ENCODE data around the gene CPLX4. TPM values are rescaled to one million over a fixed set of nuclear protein-coding genes. Genes with fewer than 3 reads are reported as not detected.

Gene CPLX4
- polyA plus RNA-seq, 1 experiment: not detected

DNA sequence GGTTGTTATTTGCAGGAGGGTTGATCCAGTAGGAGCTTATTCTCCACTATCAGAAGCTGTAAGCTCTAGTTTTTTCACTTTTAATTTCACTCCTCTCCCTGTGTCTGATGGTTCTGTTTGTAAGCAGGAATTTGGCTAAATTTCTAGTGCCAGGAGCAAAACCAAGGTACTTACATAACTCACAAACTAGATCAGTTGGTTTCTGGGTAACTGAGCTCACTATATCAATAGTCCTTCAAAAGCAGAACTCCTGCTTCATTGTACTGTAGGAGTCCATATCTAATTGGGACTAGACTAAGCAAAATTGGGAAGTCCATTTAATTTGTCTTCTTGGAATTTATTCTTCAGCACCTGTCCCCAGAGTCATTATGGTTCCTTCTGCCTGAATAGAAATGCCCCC lies 25.1 kb downstream of the CPLX4 start:
- POLR2A ChIA-PET: no interaction called here
- H3K4me3 ChIP-seq (ENCODE audit: low read depth, low read length): no peak overlapping the region
- H3K9me3 ChIP-seq (ENCODE audit: control insufficient read depth, insufficient read depth, low read length): no peaks in the 10 kb centered on the region
- DNase-seq (ENCODE audit: low read depth, low spot score): no peak
- CTCF ChIA-PET: interaction anchor here (0.7 to 1.2 kb wide), 3 partner anchors 15 to 45 kb away, joined by 3 to 5 read pairs (median 3); no protein-coding TSS in a partner anchor
- peaks cover 36% of the 10 kb centered on the region for H3K27me3 ChIP-seq (ENCODE audit: control insufficient read depth, insufficient read depth, low read length)
- no peak overlapping the region for H3K27ac ChIP-seq (ENCODE audit: low read depth, low read length)
- TF ChIP-seq, protein P1, sequence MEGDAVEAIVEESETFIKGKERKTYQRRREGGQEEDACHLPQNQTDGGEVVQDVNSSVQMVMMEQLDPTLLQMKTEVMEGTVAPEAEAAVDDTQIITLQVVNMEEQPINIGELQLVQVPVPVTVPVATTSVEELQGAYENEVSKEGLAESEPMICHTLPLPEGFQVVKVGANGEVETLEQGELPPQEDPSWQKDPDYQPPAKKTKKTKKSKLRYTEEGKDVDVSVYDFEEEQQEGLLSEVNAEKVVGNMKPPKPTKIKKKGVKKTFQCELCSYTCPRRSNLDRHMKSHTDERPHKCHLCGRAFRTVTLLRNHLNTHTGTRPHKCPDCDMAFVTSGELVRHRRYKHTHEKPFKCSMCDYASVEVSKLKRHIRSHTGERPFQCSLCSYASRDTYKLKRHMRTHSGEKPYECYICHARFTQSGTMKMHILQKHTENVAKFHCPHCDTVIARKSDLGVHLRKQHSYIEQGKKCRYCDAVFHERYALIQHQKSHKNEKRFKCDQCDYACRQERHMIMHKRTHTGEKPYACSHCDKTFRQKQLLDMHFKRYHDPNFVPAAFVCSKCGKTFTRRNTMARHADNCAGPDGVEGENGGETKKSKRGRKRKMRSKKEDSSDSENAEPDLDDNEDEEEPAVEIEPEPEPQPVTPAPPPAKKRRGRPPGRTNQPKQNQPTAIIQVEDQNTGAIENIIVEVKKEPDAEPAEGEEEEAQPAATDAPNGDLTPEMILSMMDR (IDR thresholded peaks at IDR 0.05; ENCODE audit: low read depth, low read length): no peak

DNA sequence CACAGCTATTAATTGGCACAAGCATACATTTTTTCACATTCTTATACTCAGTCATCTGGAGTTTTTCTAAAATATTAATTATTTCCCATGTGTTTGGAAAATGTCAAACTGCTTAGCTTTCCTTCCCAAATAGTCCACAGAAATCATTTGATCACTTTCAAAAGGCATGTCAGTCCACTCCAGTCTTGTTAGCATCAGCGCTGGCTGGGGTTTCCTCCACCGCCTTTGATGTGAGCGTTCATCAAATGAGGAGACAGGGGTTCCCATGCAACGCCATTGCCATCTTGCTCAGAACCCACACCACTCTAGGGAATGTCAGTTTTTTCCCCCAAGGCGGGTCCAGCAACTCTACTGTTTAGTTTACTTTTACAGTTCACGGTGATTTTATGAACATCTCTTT lies 32.1 kb downstream of the CPLX4 start:
- TF ChIP-seq, protein P1 (IDR thresholded peaks at IDR 0.05; ENCODE audit: low read depth, low read length): no peak
- Histone ChIP-seq H3K27ac (ENCODE audit: low read depth, low read length) (no peak overlapping the region), H3K27me3 (ENCODE audit: control insufficient read depth, insufficient read depth, low read length) (peaks cover 53% of the 10 kb centered on the region), H3K4me3 (ENCODE audit: low read depth, low read length) (no peak overlapping the region), H3K9me3 (ENCODE audit: control insufficient read depth, insufficient read depth, low read length) (no peaks in the 10 kb centered on the region)
- ChIA-PET POLR2A (no interaction called here), CTCF (interaction anchor here (1.0 to 1.7 kb wide), 3 partner anchors 22 to 116 kb away, joined by 4 to 7 read pairs (median 7); no protein-coding TSS in a partner anchor)
- no peak for DNase-seq (ENCODE audit: low read depth, low spot score)

DNA sequence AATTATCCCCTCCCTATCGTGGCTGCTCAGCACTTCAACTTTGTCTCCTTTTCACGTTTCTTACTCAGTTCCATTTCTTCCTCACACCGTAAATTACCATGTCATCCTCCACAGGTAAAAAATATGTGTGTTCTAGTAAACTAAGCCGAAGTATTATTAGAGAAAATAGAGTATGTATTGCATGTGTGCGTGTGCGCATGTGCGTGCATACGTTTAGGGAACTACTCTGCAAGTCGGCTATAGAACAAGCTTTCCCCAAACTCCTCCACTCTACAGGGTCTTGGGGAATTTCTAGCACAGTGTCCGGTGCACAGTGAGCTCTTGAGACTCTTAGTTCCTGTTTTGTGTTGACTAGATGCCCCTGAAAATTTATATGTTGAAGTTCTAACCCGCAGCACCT lies 36.1 kb downstream of the CPLX4 start:
- TF ChIP-seq, protein P1 (IDR thresholded peaks at IDR 0.05; ENCODE audit: low read depth, low read length): no peak
- ChIA-PET CTCF (no interaction called here), POLR2A (no interaction called here)
- DNase-seq (ENCODE audit: low read depth, low spot score): no peak
- peaks cover 70% of the 10 kb centered on the region for H3K27me3 ChIP-seq (ENCODE audit: control insufficient read depth, insufficient read depth, low read length)
- no peak overlapping the region for H3K27ac ChIP-seq (ENCODE audit: low read depth, low read length)
- H3K4me3 ChIP-seq (ENCODE audit: low read depth, low read length): no peak overlapping the region
- H3K9me3 ChIP-seq (ENCODE audit: control insufficient read depth, insufficient read depth, low read length): no peaks in the 10 kb centered on the region

DNA sequence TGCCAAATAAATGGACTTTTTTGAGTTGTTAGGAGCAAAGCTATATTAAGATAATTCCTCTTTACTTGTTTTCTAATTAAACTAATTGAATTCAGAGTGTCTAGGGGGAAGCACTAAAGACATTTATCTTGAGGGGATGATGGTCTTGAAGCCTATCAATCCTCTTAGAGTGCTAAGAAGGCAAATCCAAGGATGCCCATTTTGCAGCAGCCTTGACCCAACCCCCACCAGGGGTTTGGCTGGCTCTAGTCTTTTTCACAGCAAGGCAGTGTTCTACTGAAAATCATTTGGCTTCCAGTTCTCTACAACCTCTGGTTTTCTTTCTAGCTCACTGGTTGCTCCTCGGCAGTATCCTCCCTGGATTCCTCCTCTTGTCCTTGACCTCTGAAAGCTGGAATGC lies 38.7 kb downstream of the CPLX4 start:
- DNase-seq (ENCODE audit: low read depth, low spot score): no peak
- Histone ChIP-seq H3K4me3 (ENCODE audit: low read depth, low read length) (no peak overlapping the region), H3K27me3 (ENCODE audit: control insufficient read depth, insufficient read depth, low read length) (peaks cover 77% of the 10 kb centered on the region), H3K9me3 (ENCODE audit: control insufficient read depth, insufficient read depth, low read length) (no peaks in the 10 kb centered on the region), H3K27ac (ENCODE audit: low read depth, low read length) (no peak overlapping the region)
- ChIA-PET CTCF (interaction anchor here (1.1 kb wide), 1 partner anchor 31 kb away, joined by 3 read pairs; no protein-coding TSS in a partner anchor), POLR2A (no interaction called here)
- TF ChIP-seq, protein P1 (IDR thresholded peaks at IDR 0.05; ENCODE audit: low read depth, low read length): no peak

DNA sequence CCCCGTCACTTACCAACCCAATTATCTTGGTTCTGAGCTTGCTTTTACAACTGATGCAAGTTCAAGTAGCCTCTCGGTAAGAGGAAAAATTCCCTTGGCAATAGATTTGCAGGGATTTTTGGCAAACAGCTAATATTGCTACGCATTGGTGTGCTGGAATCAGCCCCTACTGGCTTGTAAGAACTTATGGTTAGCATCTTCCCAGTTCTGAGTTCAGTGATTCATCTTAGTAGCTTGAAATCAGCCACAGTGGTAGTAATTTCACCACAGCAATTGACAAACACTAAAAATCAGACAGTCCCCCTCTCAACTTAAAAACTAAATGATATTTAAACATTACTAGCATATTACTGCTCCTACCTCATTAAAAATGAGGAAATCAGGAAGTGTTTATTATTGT lies 39.3 kb downstream of the CPLX4 start:
- TF ChIP-seq, protein P1 (IDR thresholded peaks at IDR 0.05; ENCODE audit: low read depth, low read length): no peak
- peaks cover 3% of the 10 kb centered on the region; the same call in 1 of the 2 replicates for H3K9me3 ChIP-seq (ENCODE audit: control insufficient read depth, insufficient read depth, low read length)
- H3K27me3 ChIP-seq (ENCODE audit: control insufficient read depth, insufficient read depth, low read length): peaks cover 78% of the 10 kb centered on the region
- no peak overlapping the region for H3K4me3 ChIP-seq (ENCODE audit: low read depth, low read length)
- CTCF ChIA-PET: no interaction called here
- H3K27ac ChIP-seq (ENCODE audit: low read depth, low read length): no peak overlapping the region
- no peak for DNase-seq (ENCODE audit: low read depth, low spot score)
- POLR2A ChIA-PET: no interaction called here
